ENCODE data around the gene ATP8B1.
A peak's percentile ranks its signal among the peaks of the same experiment; 100 is the strongest.

Gene ATP8B1

DNA sequence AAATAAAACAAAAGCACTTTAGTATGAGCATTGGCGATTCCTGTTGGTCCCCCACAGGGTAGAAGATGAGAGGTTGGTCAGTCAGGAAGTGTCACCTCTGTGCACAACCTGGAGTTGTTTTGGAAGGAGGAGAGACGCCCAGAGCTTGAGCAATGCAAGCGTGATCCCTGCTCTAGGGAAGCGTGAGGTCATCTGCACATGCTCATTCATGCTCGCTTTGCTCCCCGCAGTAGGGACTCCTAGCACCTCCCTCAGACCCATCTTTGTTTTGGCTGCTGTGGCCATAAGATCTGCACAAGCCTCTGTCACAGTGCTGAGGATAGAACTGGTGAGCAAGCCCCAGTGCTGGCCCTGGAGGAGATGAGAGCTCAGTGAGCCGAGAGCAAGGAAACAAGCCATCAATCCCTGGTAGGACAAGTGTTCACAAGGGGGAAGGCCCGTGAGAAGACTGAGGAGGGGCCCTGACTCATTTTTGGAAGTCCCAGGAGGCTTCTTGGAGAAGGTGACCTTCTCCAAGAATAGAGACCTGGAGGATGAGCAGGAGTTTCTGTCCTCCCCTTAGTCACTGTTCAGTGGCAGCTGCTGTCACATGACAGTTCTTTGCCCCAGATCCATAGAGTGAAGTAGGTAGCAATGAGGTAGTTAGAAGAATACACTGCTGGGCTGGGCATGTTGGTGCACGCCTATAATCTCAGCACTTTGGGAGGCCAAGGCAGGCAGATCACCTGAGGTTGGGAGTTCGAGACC lies 13.3 kb upstream of the ATP8B1 start:
- DNase-seq, result no peak

DNA sequence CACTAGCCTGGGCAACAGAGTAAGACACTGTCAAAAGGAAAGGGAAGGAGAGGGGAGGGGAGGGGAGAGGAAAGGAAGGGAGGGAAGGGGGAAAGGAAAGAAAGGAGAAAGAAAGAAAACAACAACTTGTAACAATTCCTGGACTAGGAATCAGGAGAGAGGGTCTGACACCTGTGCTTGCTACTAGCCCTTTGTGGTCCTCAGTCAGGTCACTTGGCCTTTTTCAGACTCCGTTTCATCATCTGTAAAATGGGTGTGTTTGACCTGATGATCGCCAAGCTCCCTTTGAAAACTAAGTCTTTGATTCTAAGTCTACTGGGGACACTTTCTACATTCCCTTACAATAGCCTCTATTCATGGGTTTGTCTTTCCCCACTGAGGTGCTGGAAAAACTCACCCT lies 11.4 kb upstream of the ATP8B1 start:
- no peak for DNase-seq

- no peak for DNase-seq
Measured at GRCh38 chr18:57813245-57813644, 10.1 kb upstream of the ATP8B1 start.

DNA sequence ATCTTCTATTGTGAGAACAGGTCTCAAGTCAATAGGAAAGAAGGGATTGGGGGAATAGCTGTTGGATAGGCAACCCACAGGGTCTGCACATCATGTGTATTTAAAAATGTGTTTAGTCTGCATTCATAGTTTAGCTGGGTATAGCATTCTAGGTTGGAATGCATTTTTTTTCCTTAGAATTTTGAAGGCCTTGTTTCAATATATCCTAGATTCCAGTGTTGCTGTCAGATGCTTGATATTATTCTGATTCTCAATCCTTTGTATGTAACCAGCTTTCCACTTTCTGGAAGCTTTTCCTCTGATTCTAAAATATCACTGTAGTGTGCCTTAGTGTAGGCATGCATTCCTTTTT lies 9.0 kb upstream of the ATP8B1 start:
- DNase-seq, result no peak

GRCh38 chr18:57811477-57812125 lies 8.5 kb upstream of the ATP8B1 start:
- no peak for DNase-seq

DNA sequence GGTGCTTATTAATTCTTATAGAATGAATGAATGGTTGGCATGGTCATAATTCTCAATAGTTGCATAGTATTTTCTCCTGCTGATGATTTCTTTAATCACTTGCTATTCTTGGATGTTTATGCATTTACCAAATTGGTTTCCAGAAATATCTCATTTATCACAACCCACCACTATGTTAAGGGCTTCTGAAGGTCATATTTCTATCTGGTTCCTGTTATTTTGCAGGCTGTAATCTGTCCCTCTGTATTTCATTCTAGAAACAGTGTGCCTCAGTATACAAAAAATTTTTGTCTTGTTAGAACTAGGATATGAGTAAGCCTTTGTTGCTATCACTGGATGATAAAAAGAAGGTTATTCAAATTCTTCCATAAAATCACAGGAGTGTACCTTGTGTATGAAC lies 6.1 kb upstream of the ATP8B1 start:
- DNase-seq, result no peak

DNA sequence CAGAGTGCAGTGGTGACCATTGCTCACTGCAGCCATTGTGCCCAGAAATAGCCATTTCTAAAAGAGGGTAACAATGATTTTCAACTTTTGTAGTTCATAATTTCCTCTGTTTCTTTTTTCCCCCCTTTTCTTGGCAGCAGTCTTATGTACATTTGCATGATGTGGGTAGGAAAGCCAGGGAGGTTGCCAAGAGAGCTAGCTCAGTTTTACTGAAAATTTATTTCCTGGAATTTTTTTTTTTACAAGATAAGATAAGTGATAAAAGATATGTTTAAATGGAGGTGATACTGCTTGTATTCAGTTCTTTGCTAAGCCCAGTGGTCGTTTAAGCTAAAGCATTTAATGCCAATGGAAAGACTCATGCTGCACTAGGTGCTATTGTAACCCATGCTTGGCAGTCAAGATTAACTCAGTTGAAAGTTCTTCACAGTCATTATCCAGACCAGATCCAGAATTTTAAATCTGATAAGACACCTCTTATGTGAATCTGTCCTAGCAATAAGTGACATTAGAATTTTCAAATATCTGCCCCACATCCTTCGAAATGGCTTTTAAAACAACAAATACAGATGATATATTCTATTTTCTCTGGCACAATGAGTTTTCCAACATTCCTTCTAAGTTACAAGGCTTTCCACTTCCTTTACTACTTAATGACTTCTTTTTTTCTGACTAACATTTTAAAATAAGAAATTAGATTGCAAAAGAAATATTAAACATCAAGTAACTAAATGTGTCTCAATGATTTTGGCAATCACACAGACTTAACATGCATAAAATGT lies 4.4 kb upstream of the ATP8B1 start:
- DNase-seq, result no peak

- no peak for DNase-seq
Measured at GRCh38 chr18:57806978-57807285, 3.8 kb upstream of the ATP8B1 start.

- no peak for DNase-seq
Measured at GRCh38 chr18:57806201-57806977, 3.3 kb upstream of the ATP8B1 start.

GRCh38 chr18:57805117-57805516 lies 2.0 kb upstream of the ATP8B1 start:
- DNase-seq, result no peak

- no peak for DNase-seq
Measured at GRCh38 chr18:57804557-57804956, 1.4 kb upstream of the ATP8B1 start.

- DNase-seq, result peak; percentile 15
Measured at GRCh38 chr18:57802213-57803102, 657 bp downstream of the ATP8B1 start.

DNA sequence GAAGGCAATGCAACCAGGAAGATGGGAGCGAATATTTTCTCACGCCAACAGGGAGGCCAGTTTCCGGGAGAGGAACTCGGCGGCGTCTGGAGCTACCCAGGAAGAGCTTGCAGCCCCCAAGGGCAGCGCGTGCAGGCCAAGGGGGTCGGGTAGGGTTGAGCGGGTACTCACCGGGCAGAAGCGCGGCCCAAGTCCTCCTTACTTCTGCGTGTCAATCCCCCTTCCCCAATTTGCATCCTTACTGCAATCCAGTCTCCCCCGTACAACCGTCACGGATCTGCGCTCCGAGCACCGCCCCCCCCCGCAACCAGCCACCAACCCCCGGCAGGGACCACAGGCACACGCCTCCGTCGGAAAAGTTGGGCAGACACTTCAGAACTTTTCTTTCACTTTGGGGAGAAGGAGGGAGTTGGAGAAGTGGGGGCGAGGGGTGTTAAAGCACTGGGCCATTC lies 1.3 kb downstream of the ATP8B1 start:
- DNase-seq, result no peak

DNA sequence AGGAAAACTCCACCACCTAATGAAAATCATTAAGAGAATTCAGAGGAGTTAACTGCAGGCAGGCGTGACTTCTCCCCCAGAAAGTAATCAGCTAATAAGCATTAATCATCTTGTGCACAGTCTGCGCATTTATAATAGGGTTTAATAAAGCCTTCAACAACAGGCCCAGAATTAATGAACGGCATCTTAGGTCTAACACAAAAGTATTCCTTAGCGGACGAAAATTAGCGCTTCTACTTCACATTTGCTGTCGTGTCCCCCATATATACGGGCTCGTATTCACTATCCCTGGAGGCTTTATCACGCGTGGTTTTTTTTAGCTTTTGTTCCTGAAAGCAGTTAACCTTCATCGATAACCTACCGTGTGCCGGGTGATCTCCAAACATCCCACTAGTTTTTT lies 1.8 kb downstream of the ATP8B1 start:
- DNase-seq, result no peak

DNA sequence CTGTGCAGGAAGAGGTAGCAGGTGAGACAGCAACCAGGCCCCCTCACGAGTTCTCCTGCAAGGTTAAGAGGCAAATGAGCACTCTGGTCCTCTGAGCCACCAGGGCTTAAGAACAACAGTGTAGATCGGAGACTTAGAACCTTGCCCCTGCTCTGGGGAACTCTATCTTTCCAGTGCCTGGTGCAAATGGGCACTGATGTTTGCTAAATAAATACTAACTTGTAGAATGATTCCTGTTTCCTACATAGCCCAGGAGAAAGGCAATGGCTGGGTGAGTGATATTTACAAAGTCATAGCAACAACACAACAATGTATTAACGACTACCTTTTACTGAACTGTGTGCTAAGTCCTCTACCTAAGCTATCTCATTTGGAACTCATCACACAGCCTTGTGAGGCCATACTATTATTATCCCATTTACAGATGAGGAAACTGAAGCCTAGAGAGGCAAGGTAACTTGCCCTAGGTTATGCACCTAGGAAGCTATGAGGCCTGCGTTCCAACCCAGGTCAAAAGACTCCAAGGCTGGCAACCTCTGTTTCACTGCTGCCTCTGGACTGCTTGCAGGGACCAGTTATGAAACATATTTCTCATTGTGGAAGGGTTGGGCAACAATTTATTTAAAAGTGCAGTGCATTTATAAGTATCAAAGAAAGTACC lies 4.3 kb downstream of the ATP8B1 start:
- no peak for DNase-seq

DNA sequence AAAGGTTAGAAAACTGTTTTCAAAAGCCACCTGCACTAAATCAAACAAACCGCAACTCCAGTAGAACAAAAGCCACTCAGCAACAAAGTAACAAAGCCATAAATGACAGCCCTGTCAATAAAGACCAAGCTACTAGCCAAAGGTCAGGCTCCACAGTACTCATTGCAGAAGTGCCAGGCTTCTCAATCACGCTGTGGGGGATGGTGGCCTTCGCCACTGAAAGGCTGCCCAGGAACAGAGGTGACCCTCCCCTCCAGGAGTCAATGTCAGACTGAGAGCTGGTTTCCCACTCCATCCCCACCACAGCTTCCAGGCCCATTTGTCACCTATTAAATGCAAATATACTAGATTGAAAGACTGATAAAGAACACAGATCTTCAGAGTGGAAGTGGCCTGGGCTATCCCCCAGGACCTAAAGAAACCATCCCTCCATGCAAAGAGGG lies 5.9 kb downstream of the ATP8B1 start:
- no peak for DNase-seq

DNA sequence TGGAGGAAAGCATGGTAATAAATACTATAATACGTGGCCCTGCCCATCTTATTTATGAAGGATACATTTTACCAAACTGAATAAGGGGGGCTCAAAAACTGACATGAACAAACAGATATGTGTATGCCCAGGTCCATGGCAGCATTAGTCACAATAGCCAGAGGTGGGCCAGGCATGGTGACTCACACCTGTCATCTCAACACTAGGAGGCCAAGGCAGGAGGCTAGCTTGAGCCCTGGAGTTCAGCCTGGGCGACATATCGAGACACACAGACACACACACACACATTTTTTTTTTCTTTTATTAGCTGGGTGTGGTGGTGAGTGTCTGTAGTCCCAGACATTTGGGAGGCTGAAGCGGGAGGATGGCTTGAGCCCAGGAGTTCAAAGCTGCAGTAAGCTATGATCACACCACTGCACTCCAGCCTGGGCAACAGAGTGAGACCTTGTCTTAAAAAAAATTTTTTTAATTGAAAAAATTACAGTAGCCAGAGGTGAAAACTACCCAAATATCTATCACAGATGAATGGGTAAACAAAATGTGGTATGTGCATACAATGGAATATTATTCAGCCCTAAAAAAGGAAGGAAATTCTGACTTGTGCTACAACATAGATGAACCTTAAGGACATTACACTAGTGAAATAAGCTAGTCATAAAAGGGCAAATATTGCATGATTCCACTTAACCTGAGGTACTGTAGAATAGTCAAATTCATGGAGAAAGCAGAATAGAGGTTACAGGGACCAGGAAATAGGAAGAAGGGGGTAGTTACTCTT lies 8.0 kb downstream of the ATP8B1 start:
- no peak for DNase-seq

DNA sequence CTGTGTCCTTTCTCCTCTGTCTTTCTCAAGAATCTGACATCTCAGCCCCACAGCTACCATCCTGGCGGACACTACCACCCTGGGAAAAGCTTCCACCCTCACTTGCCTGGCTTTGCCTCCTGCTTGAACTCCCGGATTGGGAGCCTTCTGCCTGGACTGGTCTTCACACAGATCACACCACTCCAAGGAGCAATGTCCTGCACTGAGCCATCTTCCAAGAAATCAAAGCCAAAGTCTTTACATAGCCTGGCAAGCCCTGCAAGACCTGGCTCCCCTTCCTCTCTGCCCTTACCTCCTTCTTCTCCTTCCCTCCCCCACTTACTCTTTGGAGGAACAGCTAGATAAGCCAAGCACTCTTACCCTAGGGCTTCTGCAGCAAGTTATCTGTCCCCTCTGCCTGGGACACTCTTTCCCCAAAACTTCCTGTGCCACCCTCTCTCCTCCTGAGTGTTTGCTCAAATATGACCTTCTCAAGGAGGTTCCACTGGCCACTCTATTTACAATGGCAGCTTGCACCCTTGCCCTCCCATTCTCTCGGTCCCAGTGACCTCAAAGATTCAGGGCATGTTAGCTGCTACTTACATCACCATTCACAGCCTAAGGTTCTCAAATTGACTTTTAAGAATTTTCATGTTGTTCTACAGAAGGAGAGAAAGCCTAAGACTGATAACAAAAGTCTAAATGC lies 9.7 kb downstream of the ATP8B1 start:
- no peak for DNase-seq

DNA sequence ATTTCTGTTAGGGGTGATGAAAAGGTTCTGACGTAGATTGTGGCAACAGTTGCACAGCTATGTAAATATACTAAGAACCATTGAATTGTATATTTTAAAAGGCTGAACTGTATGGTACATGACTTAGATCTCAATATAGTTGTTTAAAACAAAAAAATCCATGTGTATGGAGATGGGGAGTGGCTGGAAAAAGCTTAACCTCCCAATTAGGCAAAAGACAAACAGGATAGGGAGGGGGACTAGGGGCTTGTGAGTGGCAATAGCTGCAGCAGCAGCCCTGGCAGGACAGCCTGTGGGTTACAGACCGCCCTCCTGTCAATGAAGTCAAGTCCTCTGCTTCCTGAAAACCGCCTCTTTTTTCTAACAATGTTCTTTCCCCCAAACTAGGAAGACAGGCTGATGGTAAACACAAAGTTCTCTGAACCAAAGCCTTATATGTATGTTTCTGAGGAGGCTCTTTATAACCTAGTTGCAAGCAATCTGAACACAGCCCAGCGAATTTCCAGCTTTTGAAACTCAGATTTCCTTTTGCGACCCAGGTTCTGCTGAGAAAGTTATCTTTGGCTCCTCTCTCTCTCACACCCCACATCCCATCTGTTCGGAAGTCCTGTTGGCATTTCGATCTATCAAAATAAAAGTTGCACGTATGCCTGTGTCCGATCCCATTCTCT lies 10.3 kb downstream of the ATP8B1 start:
- no peak for DNase-seq

DNA sequence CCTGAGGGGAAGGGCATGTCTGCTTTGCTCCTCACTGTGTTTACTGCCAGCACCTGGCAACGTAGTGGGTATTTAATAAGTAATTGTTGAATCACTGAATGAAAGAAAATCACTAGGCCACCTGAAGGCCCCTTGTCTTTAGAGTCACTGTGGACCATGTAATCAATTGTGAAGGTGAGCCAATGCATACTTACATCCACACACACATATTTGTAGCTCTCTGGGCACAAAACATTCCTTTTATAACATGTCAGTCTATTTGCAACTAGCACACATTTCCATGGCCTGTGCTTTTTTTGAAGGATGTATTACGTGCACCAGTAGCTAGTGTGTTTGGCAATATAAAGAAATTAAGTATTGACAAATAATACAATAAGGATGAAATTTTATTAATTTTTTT lies 11.2 kb downstream of the ATP8B1 start:
- DNase-seq, result no peak

All from NCI-H2171 treated with DMSO at 0.1 percent for 48 hours (cell line).